ENCODE measurements around the gene VOPP1. TPM values are rescaled to one million over a fixed set of nuclear protein-coding genes. Genes with fewer than 3 reads are reported as not detected.
A peak's percentile ranks its signal among the peaks of the same experiment; 100 is the strongest.

The VOPP1 gene
- total and polyA plus RNA-seq, 9 of the 15 experiments (the other 6 are each of a cell fraction or from before 2014, with no cell fraction given), result 8.2 to 45.8 (median 31.2) TPM

DNA sequence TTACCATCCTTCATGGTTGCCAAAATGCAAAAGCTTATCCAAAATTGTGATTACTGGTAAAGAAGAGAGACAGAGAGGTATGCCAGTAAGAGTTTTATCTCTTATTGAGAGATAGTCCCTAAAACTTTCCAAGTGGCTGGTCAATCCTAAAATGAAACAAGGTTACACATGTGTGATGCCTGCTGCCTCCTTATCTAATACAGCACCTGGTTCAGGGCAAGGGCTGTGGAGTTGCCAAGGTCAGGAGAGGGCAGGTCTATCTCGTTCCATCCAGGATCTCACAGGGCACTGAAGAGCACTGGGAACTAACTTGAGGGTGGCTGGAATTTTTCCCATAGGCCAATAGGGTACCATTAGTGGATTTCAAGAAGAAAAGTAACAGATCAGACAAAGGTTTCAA lies 18.3 kb downstream of the VOPP1 start:
- CTCF ChIA-PET (ENCODE audit: low intra/inter-chr PET ratio), result no interaction called here
- Histone ChIP-seq H4K20me1 (replicated peaks; ENCODE audit: control insufficient read depth, insufficient read depth, low read length) (peaks cover 38% of the 10 kb centered on the region), H3K9ac (ENCODE audit: insufficient read depth in 1 of 2, low read depth in 2 of 2, low read length in 2 of 2) (no peak overlapping the region), H3K4me2 (ENCODE audit: insufficient read depth, low read length) (no peak overlapping the region), H3K27ac (ENCODE audit: extremely low read depth, low read depth, low read length) (no peak overlapping the region), H2AFZ (ENCODE audit: low read depth, low read length) (no peak overlapping the region), H3K4me3 (no peak overlapping the region), H3K36me3 (ENCODE audit: control insufficient read depth, insufficient read depth, low read length) (peaks cover 7% of the 10 kb centered on the region; the same call in 1 of the 3 replicates), H3K9me3 (replicated peaks; ENCODE audit: control insufficient read depth, insufficient read depth, low read depth, low read length) (no peaks in the 10 kb centered on the region), H3K27me3 (ENCODE audit: control insufficient read depth in 2 of 2, insufficient read depth in 2 of 2, low read length in 2 of 2) (no peaks in the 10 kb centered on the region), H3K4me1 (replicated peaks in 1 of 2; ENCODE audit: control insufficient read depth in 2 of 2, insufficient read depth in 2 of 2, low read length in 2 of 2) (peaks cover 15 to 25% of the 10 kb centered on the region in 2 experiments), H3K79me2 (ENCODE audit: control insufficient read depth, insufficient read depth, low read length) (peaks cover 49% of the 10 kb centered on the region), H3K9me1 (ENCODE audit: control insufficient read depth, insufficient read depth, low read length) (peaks cover 2% of the 10 kb centered on the region)
- peak; percentile 26 to 45 (median 33) for DNase-seq (ENCODE audit: extremely low read depth in 1 of 4, low spot score in 3 of 4)
- peak; percentile 29 for FAIRE-seq
- peak; percentile 33 for ATAC-seq
- in situ Hi-C loops (cut with MboI), result no loop called here
- no TSS peak for BruUV-seq (replicated peaks)
- POLR2A ChIA-PET, result interaction anchor here (1.4 to 1.6 kb wide), 2 partner anchors 10 to 28 kb away, joined by 3 to 5 read pairs; no protein-coding TSS in a partner anchor
- TF ChIP-seq NFIC (IDR thresholded peaks at IDR 0.05), result peak; percentile 20; the same call in 1 of the 2 replicates
- 0 out of 2 replicates have a peak, but pooled peaks have one; percentile 46 for TF ChIP-seq ARID1B (IDR thresholded peaks at IDR 0.05)
- peak; percentile 57 for TF ChIP-seq CBFA2T2 (conservative IDR thresholded peaks at IDR 0.05)
- no peak for TF ChIP-seq POLR3G (IDR thresholded peaks at IDR 0.05; ENCODE audit: extremely low read depth, insufficient read length, insufficient replicate concordance)
- TF ChIP-seq NCOR1 (IDR thresholded peaks at IDR 0.05), result peak; percentile 34; the same call in 1 of the 2 replicates
- TF ChIP-seq ESRRA (IDR thresholded peaks at IDR 0.05; ENCODE audit: borderline replicate concordance, low read depth), result peak; percentile 43; the same call in 1 of the 2 replicates
- TF ChIP-seq TAL1 (IDR thresholded peaks at IDR 0.05), result peak; percentile 67
- TF ChIP-seq RAD51 (IDR thresholded peaks at IDR 0.05; ENCODE audit: borderline replicate concordance, low read depth), result no peak
- TF ChIP-seq, protein P1, sequence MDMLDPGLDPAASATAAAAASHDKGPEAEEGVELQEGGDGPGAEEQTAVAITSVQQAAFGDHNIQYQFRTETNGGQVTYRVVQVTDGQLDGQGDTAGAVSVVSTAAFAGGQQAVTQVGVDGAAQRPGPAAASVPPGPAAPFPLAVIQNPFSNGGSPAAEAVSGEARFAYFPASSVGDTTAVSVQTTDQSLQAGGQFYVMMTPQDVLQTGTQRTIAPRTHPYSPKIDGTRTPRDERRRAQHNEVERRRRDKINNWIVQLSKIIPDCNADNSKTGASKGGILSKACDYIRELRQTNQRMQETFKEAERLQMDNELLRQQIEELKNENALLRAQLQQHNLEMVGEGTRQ (CRISPR knock-in tag; IDR thresholded peaks at IDR 0.05), result no peak
- TF ChIP-seq TCF3 (CRISPR knock-in tag; IDR thresholded peaks at IDR 0.05), result peak; percentile 77
- peak; percentile 58; the same call in 1 of the 2 replicates for TF ChIP-seq TEAD4 (IDR thresholded peaks at IDR 0.05; ENCODE audit: low read length)
- no peak for TF ChIP-seq TEAD4 (CRISPR knock-in tag; IDR thresholded peaks at IDR 0.05; ENCODE audit: borderline replicate concordance)
- no peak for TF ChIP-seq CBX5 (IDR thresholded peaks at IDR 0.05; ENCODE audit: borderline replicate concordance, low read depth)
- TF ChIP-seq DEAF1 (CRISPR knock-in tag; IDR thresholded peaks at IDR 0.05), result no peak
- TF ChIP-seq CBFA2T3 (IDR thresholded peaks at IDR 0.05), result peak; percentile 76
- TF ChIP-seq FOXA3 (CRISPR knock-in tag; conservative IDR thresholded peaks at IDR 0.05 in 1 of 2, IDR thresholded peaks at IDR 0.05 in 1 of 2), result 0 out of 4 replicates have a peak, but pooled peaks of 1 of the 2 experiments have one; percentile 33
- intact Hi-C loops (cut with micrococcal nuclease), result no loop called here
- WGBS (ENCODE audit: insufficient coverage, low coverage, missing lambda C conversion rate), result 0% methylated on average over 1 of the region's 1 CpG
